ENCODE data around the gene VEPH1. TPM values are rescaled to one million over a fixed set of nuclear protein-coding genes. Genes with fewer than 3 reads are reported as not detected.
A peak's percentile ranks its signal among the peaks of the same experiment; 100 is the strongest.
"Not testable (repeated sequence)": the region's sequence is repeated elsewhere in the genome, so short reads cannot be mapped to it uniquely, and the experiment has no call there.

VEPH1 gene
- total and polyA plus RNA-seq, 2 experiments from 2014 or later: 36.8 to 44.0 TPM

DNA sequence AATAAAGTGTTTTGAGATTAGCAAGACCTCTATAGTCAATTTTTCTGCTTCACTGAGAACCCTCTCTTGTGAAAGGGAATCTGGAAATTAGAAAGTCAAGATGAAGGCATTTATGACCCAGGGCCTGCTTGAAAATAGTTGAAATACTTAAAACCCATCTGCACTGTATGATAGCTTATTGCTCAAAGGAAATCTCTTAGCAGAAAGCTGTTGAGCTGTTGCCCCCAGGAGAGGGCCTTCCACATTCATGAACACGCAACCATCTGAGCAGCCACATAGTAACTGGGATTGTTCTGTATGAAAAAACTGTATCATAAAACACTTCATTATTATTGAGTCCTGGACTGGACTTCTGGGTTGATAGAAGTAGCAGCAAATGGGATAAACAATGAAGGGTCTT is 173.0 kb downstream of the VEPH1 start:
- Histone ChIP-seq H3K9ac (no peak overlapping the region), H3K9me2 (ENCODE audit: insufficient read depth) (no peaks in the 10 kb centered on the region), H3F3A (ENCODE audit: insufficient read depth) (peaks cover 27% of the 10 kb centered on the region), H3K4me2 (ENCODE audit: unreplicated experiment) (peak overlapping the region; percentile 56), H3K36me3 (ENCODE audit: low read depth) (no peaks in the 10 kb centered on the region), H3K79me2 (ENCODE audit: insufficient read depth) (no peaks in the 10 kb centered on the region), H2AFZ (peak overlapping the region; percentile 34; the same call in 1 of the 2 replicates), H3K4me1 (ENCODE audit: insufficient read depth) (peaks cover 46% of the 10 kb centered on the region), H3K9me3 (ENCODE audit: low read depth) (no peaks in the 10 kb centered on the region), H4K20me1 (ENCODE audit: insufficient read depth) (no peaks in the 10 kb centered on the region), H3K27me3 (replicated peaks; ENCODE audit: insufficient read depth) (no peaks in the 10 kb centered on the region), H3K4me3 (no peak overlapping the region), H3K27ac (no peak overlapping the region)
- TF ChIP-seq EZH2phosphoT487 (IDR thresholded peaks at IDR 0.05; ENCODE audit: insufficient read depth, low read depth): no peak
- TF ChIP-seq EZH2 (IDR thresholded peaks at IDR 0.05; ENCODE audit: insufficient read depth, poor library complexity, severe bottlenecking): no peak
- DNase-seq: no peak
- in situ Hi-C loops (cut with MboI): no loop called here
- WGBS, 2 experiments (ENCODE audit: low coverage in 1 of 2, low lambda C conversion rate in 2 of 2, missing lambda C conversion rate in 2 of 2): 95 to 100% methylated on average over 1 of the region's 1 CpG

DNA sequence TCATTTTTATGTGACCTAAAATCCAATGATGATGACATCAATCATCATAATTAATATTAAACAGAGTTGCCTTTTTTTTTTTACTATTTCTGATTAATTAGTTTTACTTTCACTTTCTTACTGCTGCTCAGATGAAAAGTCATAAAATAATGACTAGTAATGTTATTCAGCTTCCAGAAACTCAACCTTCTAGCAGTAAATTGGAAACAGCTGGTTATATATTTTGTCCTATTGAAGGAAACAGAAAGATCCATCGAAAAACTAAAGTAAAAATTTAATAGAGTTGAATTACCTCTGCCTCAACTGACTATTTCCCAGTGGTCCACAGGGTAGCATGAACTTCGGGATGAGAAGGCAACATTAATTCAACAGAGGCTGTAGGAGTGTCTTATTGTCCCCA is 173.7 kb downstream of the VEPH1 start:
- in situ Hi-C loops (cut with MboI): no loop called here
- no peaks in the 10 kb centered on the region for H3K9me3 ChIP-seq (ENCODE audit: low read depth)
- H3K4me2 ChIP-seq (ENCODE audit: unreplicated experiment): peak overlapping the region; percentile 56
- H3K9me2 ChIP-seq (ENCODE audit: insufficient read depth): no peaks in the 10 kb centered on the region
- H3F3A ChIP-seq (ENCODE audit: insufficient read depth): peaks cover 20% of the 10 kb centered on the region
- no peaks in the 10 kb centered on the region for H4K20me1 ChIP-seq (ENCODE audit: insufficient read depth)
- H3K27ac ChIP-seq: peak overlapping the region; percentile 8; the same call in 1 of the 2 replicates
- no peaks in the 10 kb centered on the region for H3K79me2 ChIP-seq (ENCODE audit: insufficient read depth)
- no peak for TF ChIP-seq EZH2 (IDR thresholded peaks at IDR 0.05; ENCODE audit: insufficient read depth, poor library complexity, severe bottlenecking)
- no peak for TF ChIP-seq EZH2phosphoT487 (IDR thresholded peaks at IDR 0.05; ENCODE audit: insufficient read depth, low read depth)
- H3K9ac ChIP-seq: peak overlapping the region; percentile 18; the same call in 1 of the 2 replicates
- H3K36me3 ChIP-seq (ENCODE audit: low read depth): no peaks in the 10 kb centered on the region
- H3K27me3 ChIP-seq (replicated peaks; ENCODE audit: insufficient read depth): no peaks in the 10 kb centered on the region
- H2AFZ ChIP-seq: peak overlapping the region; percentile 51
- 50 to 53% methylated on average over 2 of the region's 2 CpGs for WGBS, 2 experiments (ENCODE audit: low coverage in 1 of 2, low lambda C conversion rate in 2 of 2, missing lambda C conversion rate in 2 of 2)
- H3K4me3 ChIP-seq: peak overlapping the region; percentile 63
- peaks cover 41% of the 10 kb centered on the region for H3K4me1 ChIP-seq (ENCODE audit: insufficient read depth)
- DNase-seq: peak; percentile 76

DNA sequence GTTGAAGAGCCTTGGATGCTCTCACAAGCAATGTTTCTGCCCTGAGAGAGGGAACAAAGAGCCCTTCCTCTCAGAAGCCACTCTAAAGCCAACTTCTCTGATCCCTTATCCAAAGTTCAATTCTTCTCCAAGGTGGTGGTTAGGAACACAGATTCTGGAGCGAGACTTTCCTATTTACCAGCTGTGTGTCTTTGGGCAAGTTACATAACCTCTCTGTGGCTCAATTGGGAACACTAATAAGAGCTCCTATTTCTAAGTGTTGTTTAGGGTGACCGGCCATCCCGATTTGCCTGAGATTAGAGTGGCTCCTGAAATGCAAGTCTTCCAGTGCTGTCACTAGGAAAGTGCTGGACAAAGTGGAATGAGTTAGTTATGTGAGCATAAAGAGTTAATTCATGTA is 175.4 kb downstream of the VEPH1 start:
- Histone ChIP-seq H3K9me2 (ENCODE audit: insufficient read depth) (no peaks in the 10 kb centered on the region), H3K4me2 (ENCODE audit: unreplicated experiment) (no peak overlapping the region), H2AFZ (no peak overlapping the region), H3K27ac (no peak overlapping the region), H3K4me1 (ENCODE audit: insufficient read depth) (peaks cover 24% of the 10 kb centered on the region), H3K9ac (no peak overlapping the region), H3K36me3 (ENCODE audit: low read depth) (no peaks in the 10 kb centered on the region), H3K27me3 (replicated peaks; ENCODE audit: insufficient read depth) (no peaks in the 10 kb centered on the region), H4K20me1 (ENCODE audit: insufficient read depth) (no peaks in the 10 kb centered on the region), H3K9me3 (ENCODE audit: low read depth) (no peaks in the 10 kb centered on the region), H3F3A (ENCODE audit: insufficient read depth) (peaks cover 3% of the 10 kb centered on the region; the same call in 1 of the 2 replicates), H3K4me3 (no peak overlapping the region), H3K79me2 (ENCODE audit: insufficient read depth) (no peaks in the 10 kb centered on the region)
- in situ Hi-C loops (cut with MboI): no loop called here
- no peak for DNase-seq
- no peak for TF ChIP-seq EZH2 (IDR thresholded peaks at IDR 0.05; ENCODE audit: insufficient read depth, poor library complexity, severe bottlenecking)
- no peak for TF ChIP-seq EZH2phosphoT487 (IDR thresholded peaks at IDR 0.05; ENCODE audit: insufficient read depth, low read depth)
- 96 to 97% methylated on average over 3 of the region's 3 CpGs for WGBS, 2 experiments (ENCODE audit: low coverage in 1 of 2, low lambda C conversion rate in 2 of 2, missing lambda C conversion rate in 2 of 2)

DNA sequence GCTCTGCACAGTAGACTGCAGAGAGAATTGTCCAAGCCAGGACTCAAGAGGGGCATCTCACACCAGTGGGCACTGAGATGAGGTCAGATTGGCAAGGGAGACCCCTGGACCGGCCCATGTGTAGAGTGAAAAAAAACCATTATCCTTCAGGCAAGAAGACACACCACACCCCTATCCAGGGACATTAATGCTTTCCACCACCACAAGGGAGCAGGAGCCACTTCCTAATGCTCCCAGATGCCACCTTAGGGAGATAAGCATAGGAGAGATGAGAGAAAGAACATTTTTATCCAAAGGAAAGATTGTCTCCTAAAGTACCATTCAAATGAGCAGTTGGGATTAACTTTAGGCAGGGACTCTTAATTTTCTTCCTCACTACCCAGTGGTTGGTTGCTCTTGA is 176.2 kb downstream of the VEPH1 start:
- Histone ChIP-seq H3K79me2 (ENCODE audit: insufficient read depth) (no peaks in the 10 kb centered on the region), H3K4me1 (ENCODE audit: insufficient read depth) (peaks cover 19% of the 10 kb centered on the region), H3F3A (ENCODE audit: insufficient read depth) (peaks cover 3% of the 10 kb centered on the region; the same call in 1 of the 2 replicates), H3K9me2 (ENCODE audit: insufficient read depth) (no peaks in the 10 kb centered on the region), H4K20me1 (ENCODE audit: insufficient read depth) (no peaks in the 10 kb centered on the region), H3K9ac (no peak overlapping the region), H3K9me3 (ENCODE audit: low read depth) (no peaks in the 10 kb centered on the region), H3K4me2 (ENCODE audit: unreplicated experiment) (no peak overlapping the region), H3K27me3 (replicated peaks; ENCODE audit: insufficient read depth) (no peaks in the 10 kb centered on the region), H2AFZ (no peak overlapping the region), H3K36me3 (ENCODE audit: low read depth) (no peaks in the 10 kb centered on the region), H3K4me3 (no peak overlapping the region), H3K27ac (no peak overlapping the region)
- WGBS, 2 experiments (ENCODE audit: low coverage in 1 of 2, low lambda C conversion rate in 2 of 2, missing lambda C conversion rate in 2 of 2): 92 to 100% methylated on average over 1 of the region's 1 CpG
- in situ Hi-C loops (cut with MboI): no loop called here
- no peak for TF ChIP-seq EZH2phosphoT487 (IDR thresholded peaks at IDR 0.05; ENCODE audit: insufficient read depth, low read depth)
- no peak for TF ChIP-seq EZH2 (IDR thresholded peaks at IDR 0.05; ENCODE audit: insufficient read depth, poor library complexity, severe bottlenecking)
- DNase-seq: no peak

DNA sequence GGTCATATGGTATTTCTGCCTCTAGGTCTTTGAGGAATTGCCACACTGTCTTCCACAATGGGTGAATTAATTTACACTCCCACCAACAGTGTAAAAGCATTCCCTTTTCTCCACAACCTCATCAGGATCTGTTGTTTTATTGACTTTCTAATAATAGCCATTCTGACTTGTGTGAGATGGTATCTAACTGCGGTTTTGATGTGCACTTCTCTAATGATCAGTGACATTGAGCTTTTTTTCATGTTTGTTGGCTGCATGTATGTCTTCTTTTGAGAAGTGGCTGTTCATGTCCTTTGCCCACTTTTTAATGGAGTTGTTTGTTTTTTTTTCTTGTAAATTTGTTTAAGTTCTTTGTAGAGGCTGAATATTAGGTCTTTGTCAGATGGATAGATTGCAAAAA is 178.3 kb downstream of the VEPH1 start:
- H3K27me3 ChIP-seq (replicated peaks; ENCODE audit: insufficient read depth); H3K4me2 ChIP-seq (ENCODE audit: unreplicated experiment); H3K4me3 ChIP-seq; H4K20me1 ChIP-seq (ENCODE audit: insufficient read depth); H3K9ac ChIP-seq; H2AFZ ChIP-seq; H3K36me3 ChIP-seq (ENCODE audit: low read depth); H3K79me2 ChIP-seq (ENCODE audit: insufficient read depth); H3K9me3 ChIP-seq (ENCODE audit: low read depth); H3F3A ChIP-seq (ENCODE audit: insufficient read depth); H3K27ac ChIP-seq; in situ Hi-C loops (cut with MboI); DNase-seq; H3K9me2 ChIP-seq (ENCODE audit: insufficient read depth): not testable (repeated sequence)
- H3K4me1 ChIP-seq (ENCODE audit: insufficient read depth): peaks cover 14% of the 10 kb centered on the region
- 64 to 76% methylated on average over 1 of the region's 1 CpG for WGBS, 2 experiments (ENCODE audit: low coverage in 1 of 2, low lambda C conversion rate in 2 of 2, missing lambda C conversion rate in 2 of 2)

All from GM23248 (cell line).